ENCODE results near the gene TPBGL. TPM values are rescaled to one million over a fixed set of nuclear protein-coding genes. Genes with fewer than 3 reads are reported as not detected.

Gene TPBGL
- total RNA-seq, 1 donor from 2014 or later, result 0.20 TPM

DNA sequence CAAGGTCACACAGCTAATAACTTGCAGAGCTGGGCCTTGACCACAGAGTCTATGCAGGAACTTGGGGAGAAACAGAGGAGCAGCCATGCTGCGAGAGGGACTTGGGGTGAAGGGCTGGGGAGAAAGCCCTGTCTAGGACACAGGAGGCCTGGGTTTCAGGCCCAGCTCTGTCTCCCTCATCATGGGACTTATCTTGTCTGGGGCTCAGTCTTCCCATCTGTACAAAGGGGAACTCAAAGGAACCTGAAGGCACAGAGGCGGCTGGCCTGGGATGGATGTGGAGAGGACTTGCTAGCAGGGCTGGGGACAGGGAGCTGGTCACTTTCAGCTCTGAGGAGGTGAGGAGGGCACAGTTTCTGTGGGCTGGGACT is 36.9 kb upstream of the TPBGL start:
- no peak overlapping the region for H3K27ac ChIP-seq (ENCODE audit: low read depth, low read length)
- no peak overlapping the region for H2AFZ ChIP-seq (ENCODE audit: low read depth, low read length)
- no peaks in the 10 kb centered on the region for H3K4me1 Mint-ChIP-seq (ENCODE audit: low read depth, unreplicated experiment)
- FAIRE-seq (no peak), DNase-seq (ENCODE audit: low read depth) (no peak)
- peaks cover 60% of the 10 kb centered on the region for H3K27me3 Mint-ChIP-seq (ENCODE audit: low read depth, unreplicated experiment)
- no peaks in the 10 kb centered on the region for H3K9me3 Mint-ChIP-seq (ENCODE audit: unreplicated experiment)
- H3K4me1 ChIP-seq (ENCODE audit: insufficient read depth, low read length), result no peaks in the 10 kb centered on the region
- no peak overlapping the region for H3K9ac ChIP-seq (ENCODE audit: low read length)
- peaks cover 18% of the 10 kb centered on the region for H3K27me3 ChIP-seq (ENCODE audit: insufficient read depth, low read length)
- no peak overlapping the region for H3K4me3 Mint-ChIP-seq (ENCODE audit: unreplicated experiment)
- H3K4me3 ChIP-seq (ENCODE audit: insufficient read depth, low read depth, low read length), result no peak overlapping the region
- H3K27ac Mint-ChIP-seq (ENCODE audit: unreplicated experiment), result no peak overlapping the region
- H3K9me3 ChIP-seq (ENCODE audit: insufficient read depth, low read depth, low read length), result no peaks in the 10 kb centered on the region
- no peaks in the 10 kb centered on the region for H3K36me3 ChIP-seq (ENCODE audit: insufficient read depth, low read length)
- no peaks in the 10 kb centered on the region for H3K36me3 Mint-ChIP-seq (ENCODE audit: low read depth, unreplicated experiment)
- no peaks in the 10 kb centered on the region for H3K79me2 ChIP-seq (ENCODE audit: insufficient read depth, low read length)
- TF ChIP-seq, protein P1, sequence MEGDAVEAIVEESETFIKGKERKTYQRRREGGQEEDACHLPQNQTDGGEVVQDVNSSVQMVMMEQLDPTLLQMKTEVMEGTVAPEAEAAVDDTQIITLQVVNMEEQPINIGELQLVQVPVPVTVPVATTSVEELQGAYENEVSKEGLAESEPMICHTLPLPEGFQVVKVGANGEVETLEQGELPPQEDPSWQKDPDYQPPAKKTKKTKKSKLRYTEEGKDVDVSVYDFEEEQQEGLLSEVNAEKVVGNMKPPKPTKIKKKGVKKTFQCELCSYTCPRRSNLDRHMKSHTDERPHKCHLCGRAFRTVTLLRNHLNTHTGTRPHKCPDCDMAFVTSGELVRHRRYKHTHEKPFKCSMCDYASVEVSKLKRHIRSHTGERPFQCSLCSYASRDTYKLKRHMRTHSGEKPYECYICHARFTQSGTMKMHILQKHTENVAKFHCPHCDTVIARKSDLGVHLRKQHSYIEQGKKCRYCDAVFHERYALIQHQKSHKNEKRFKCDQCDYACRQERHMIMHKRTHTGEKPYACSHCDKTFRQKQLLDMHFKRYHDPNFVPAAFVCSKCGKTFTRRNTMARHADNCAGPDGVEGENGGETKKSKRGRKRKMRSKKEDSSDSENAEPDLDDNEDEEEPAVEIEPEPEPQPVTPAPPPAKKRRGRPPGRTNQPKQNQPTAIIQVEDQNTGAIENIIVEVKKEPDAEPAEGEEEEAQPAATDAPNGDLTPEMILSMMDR (IDR thresholded peaks at IDR 0.05; ENCODE audit: insufficient read depth, low read depth, low read length), result no peak
- TF ChIP-seq EZH2 (IDR thresholded peaks at IDR 0.05; ENCODE audit: insufficient read depth, low read length), result no peak
- no peaks in the 10 kb centered on the region for H4K20me1 ChIP-seq (ENCODE audit: insufficient read depth, low read length)
- H3K4me2 ChIP-seq (ENCODE audit: low read length), result no peak overlapping the region

DNA sequence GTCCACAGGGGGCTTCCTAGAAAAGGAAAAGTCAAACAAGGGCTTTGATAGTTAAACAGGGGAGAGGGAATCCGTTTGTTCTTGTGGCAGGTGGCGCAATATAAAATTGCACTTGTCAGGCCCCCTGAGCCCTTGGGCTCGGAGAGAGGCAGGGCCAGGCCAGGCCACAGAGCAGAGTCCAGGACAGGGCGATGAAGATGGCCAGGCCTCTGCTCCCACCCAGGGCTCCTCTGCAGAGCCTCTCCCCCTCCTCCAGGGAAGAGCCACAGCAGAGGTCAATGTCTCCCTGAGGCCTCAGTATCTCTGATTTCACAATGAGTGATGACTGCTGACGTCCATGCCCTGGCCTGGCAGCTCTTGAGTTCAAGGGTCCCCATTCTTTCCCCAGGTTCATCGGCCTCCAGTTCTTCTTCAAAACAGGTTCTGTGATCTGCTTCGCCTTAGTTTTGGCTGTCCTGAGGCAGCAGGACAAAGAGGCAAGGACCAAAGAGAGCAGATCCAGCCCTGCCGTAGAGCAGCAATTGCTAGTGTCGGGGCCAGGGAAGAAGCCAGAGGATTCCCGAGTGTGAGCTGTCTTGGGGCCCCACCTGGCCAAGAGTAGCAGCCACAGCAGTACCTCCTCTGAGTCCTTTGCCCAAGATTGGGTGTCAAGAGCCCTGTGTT is 36.4 kb upstream of the TPBGL start:
- TF ChIP-seq EZH2 (IDR thresholded peaks at IDR 0.05; ENCODE audit: insufficient read depth, low read length), result no peak
- TF ChIP-seq, protein P1 (IDR thresholded peaks at IDR 0.05; ENCODE audit: insufficient read depth, low read depth, low read length), result no peak
- Histone ChIP-seq H2AFZ (ENCODE audit: low read depth, low read length) (no peak overlapping the region), H3K36me3 (ENCODE audit: insufficient read depth, low read length) (no peaks in the 10 kb centered on the region), H3K79me2 (ENCODE audit: insufficient read depth, low read length) (no peaks in the 10 kb centered on the region), H3K9me3 (ENCODE audit: insufficient read depth, low read depth, low read length) (no peaks in the 10 kb centered on the region), H3K27ac (ENCODE audit: low read depth, low read length) (no peak overlapping the region), H3K4me1 (ENCODE audit: insufficient read depth, low read length) (no peaks in the 10 kb centered on the region), H4K20me1 (ENCODE audit: insufficient read depth, low read length) (no peaks in the 10 kb centered on the region), H3K27me3 (ENCODE audit: insufficient read depth, low read length) (peaks cover 20% of the 10 kb centered on the region), H3K9ac (ENCODE audit: low read length) (no peak overlapping the region), H3K4me3 (ENCODE audit: insufficient read depth, low read depth, low read length) (no peak overlapping the region), H3K4me2 (ENCODE audit: low read length) (no peak overlapping the region)
- FAIRE-seq, result no peak
- H3K4me3 Mint-ChIP-seq (ENCODE audit: unreplicated experiment), result no peak overlapping the region
- no peaks in the 10 kb centered on the region for H3K36me3 Mint-ChIP-seq (ENCODE audit: low read depth, unreplicated experiment)
- no peaks in the 10 kb centered on the region for H3K4me1 Mint-ChIP-seq (ENCODE audit: low read depth, unreplicated experiment)
- no peak overlapping the region for H3K27ac Mint-ChIP-seq (ENCODE audit: unreplicated experiment)
- no peak for DNase-seq (ENCODE audit: low read depth)
- peaks cover 55% of the 10 kb centered on the region for H3K27me3 Mint-ChIP-seq (ENCODE audit: low read depth, unreplicated experiment)
- H3K9me3 Mint-ChIP-seq (ENCODE audit: unreplicated experiment), result no peaks in the 10 kb centered on the region

All from astrocyte (in vitro differentiated cells and primary cell).